Measurements from ENCODE around the gene ASCC1. TPM values are rescaled to one million over a fixed set of nuclear protein-coding genes. Genes with fewer than 3 reads are reported as not detected.

ASCC1 gene
- total and polyA plus RNA-seq, 2 of the 13 experiments (the other 11 are each of a cell fraction or from before 2014, with no cell fraction given), result 21.6 to 30.1 TPM

DNA sequence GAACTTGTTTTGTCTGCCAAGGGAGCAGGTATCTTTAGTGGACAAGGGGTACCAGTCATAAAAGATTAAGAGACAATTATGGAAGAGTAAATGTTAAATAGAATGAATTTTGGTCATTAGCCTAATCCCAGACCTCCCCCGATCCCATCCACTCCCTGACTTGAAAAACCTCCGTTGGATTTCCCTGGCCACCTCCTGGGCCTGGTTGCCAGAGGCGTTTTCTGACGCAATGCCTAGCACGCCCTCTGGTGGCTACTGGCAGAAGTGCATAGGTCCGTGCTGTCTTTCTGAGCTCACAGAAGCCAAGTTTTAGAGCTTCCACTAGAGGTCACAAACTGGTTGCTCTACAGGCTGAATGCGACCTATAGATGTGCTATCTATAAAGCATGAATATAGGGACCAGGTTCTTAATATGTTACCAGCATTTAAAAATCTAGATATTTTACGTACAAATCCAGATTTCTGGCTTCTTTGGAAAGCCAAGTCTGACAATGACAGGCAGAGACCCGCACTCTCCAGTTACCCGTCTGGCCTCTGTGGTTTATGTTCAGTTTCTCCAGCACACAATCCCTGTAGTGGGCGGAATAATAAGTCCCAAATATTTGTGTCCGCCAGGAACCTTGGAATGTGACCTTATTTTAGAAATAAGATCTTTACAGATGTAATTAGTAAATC is 167.5 kb downstream of the ASCC1 start (continued):
- peak; percentile 59 for TF ChIP-seq ARID5B (CRISPR knock-in tag; IDR thresholded peaks at IDR 0.05)
- no peak for TF ChIP-seq ZNF615 (CRISPR knock-in tag; IDR thresholded peaks at IDR 0.05; ENCODE audit: borderline replicate concordance)
- TF ChIP-seq ZNF496 (CRISPR knock-in tag; IDR thresholded peaks at IDR 0.05; ENCODE audit: insufficient replicate concordance), result no peak
- TF ChIP-seq ARID4A (CRISPR knock-in tag; IDR thresholded peaks at IDR 0.05; ENCODE audit: borderline replicate concordance), result peak; percentile 51; the same call in 1 of the 2 replicates
- TF ChIP-seq KLF9 (CRISPR knock-in tag; IDR thresholded peaks at IDR 0.05; ENCODE audit: low read depth), result 0 out of 2 replicates have a peak, but pooled peaks have one; percentile 63
- TF ChIP-seq MNT (IDR thresholded peaks at IDR 0.05), result no peak
- no peak for TF ChIP-seq ZNF576 (CRISPR knock-in tag; IDR thresholded peaks at IDR 0.05)
- TF ChIP-seq, protein P1, sequence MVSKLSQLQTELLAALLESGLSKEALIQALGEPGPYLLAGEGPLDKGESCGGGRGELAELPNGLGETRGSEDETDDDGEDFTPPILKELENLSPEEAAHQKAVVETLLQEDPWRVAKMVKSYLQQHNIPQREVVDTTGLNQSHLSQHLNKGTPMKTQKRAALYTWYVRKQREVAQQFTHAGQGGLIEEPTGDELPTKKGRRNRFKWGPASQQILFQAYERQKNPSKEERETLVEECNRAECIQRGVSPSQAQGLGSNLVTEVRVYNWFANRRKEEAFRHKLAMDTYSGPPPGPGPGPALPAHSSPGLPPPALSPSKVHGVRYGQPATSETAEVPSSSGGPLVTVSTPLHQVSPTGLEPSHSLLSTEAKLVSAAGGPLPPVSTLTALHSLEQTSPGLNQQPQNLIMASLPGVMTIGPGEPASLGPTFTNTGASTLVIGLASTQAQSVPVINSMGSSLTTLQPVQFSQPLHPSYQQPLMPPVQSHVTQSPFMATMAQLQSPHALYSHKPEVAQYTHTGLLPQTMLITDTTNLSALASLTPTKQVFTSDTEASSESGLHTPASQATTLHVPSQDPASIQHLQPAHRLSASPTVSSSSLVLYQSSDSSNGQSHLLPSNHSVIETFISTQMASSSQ (IDR thresholded peaks at IDR 0.05; ENCODE audit: low read depth), result no peak
- TF ChIP-seq, protein P1 (CRISPR knock-in tag; IDR thresholded peaks at IDR 0.05; ENCODE audit: borderline replicate concordance), result 0 out of 2 replicates have a peak, but pooled peaks have one; percentile 17
- peak; percentile 46; the same call in 1 of the 2 replicates for TF ChIP-seq ETV5 (CRISPR knock-in tag; IDR thresholded peaks at IDR 0.05; ENCODE audit: borderline replicate concordance)
- peak; percentile 79 for TF ChIP-seq GATAD2A (CRISPR knock-in tag; IDR thresholded peaks at IDR 0.05)
- peak; percentile 39; the same call in 1 of the 2 replicates for TF ChIP-seq REPIN1 (CRISPR knock-in tag; IDR thresholded peaks at IDR 0.05; ENCODE audit: borderline replicate concordance, low read depth)
- 0 out of 2 replicates have a peak, but pooled peaks have one; percentile 76 for TF ChIP-seq TSC22D2 (CRISPR knock-in tag; IDR thresholded peaks at IDR 0.05; ENCODE audit: borderline replicate concordance)
- TF ChIP-seq TEAD2 (CRISPR knock-in tag; IDR thresholded peaks at IDR 0.05), result no peak

Measured in HepG2 (cell line).